OCI-LY1 (cell line): ENCODE measurements around the gene LIPF.

Source experiments
- EZH2 ChIP-seq: fragments of 200-600 bp; sonication (generic), shearing (Covaris generic); IDR thresholded peaks from 2 replicates; pipeline ENCODE4 v1.8.0; 2017; ENCODE audit warnings: borderline replicate concordance, mixed run types, mild to moderate bottlenecking, antibody characterized with exemption, low read length, moderate library complexity, mixed read lengths
- TF ChIP-seq, protein P1 (sequence below): fragments of 200-600 bp; sonication (generic), shearing (Covaris generic); IDR thresholded peaks from 2 replicates; pipeline ENCODE4 v1.5.1; 2017; ENCODE audit warnings: mild to moderate bottlenecking, antibody characterized with exemption, low read length, moderate library complexity, mixed read lengths

DNA sequence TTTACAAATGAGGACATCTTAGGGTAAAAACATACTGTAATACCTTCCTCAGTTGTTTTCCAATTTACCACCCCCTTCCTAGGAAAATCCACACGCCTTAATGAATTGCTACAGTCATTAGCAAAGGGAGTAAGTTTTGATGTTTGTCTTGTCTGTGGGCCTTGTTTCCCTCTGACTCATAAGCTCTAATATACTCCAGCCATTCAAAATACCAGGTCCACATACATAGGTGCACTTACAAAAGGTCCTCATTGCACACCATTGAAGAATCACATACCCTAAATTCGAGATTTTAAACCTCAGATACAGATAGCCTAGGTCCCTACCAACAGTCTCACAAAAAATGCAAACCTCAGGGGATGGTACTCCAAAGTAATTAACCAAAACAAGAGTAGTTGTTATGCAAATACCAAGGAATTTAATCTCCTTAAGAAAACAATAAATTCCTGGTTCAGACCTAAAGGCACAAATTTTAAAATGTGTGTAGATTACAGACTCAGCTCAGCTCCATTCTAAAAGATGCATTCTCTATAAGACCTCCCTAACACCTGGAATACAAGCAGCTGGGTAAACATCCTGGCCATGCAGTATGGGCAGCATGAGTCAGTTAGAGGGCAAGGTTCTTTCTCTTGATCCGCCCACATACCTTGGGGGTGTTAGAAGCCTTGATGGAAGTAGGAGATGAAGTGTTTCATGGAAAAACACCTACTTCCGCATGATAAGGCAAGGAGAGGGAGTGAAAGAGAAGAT lies 38.8 kb downstream of the LIPF start:
- TF ChIP-seq, protein P1, sequence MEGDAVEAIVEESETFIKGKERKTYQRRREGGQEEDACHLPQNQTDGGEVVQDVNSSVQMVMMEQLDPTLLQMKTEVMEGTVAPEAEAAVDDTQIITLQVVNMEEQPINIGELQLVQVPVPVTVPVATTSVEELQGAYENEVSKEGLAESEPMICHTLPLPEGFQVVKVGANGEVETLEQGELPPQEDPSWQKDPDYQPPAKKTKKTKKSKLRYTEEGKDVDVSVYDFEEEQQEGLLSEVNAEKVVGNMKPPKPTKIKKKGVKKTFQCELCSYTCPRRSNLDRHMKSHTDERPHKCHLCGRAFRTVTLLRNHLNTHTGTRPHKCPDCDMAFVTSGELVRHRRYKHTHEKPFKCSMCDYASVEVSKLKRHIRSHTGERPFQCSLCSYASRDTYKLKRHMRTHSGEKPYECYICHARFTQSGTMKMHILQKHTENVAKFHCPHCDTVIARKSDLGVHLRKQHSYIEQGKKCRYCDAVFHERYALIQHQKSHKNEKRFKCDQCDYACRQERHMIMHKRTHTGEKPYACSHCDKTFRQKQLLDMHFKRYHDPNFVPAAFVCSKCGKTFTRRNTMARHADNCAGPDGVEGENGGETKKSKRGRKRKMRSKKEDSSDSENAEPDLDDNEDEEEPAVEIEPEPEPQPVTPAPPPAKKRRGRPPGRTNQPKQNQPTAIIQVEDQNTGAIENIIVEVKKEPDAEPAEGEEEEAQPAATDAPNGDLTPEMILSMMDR = no peak
- no peak for TF ChIP-seq EZH2
